CD8-positive, alpha-beta memory T cell (primary cell): ENCODE measurements around the gene COX10. TPM values are rescaled to one million over a fixed set of nuclear protein-coding genes. Genes with fewer than 3 reads are reported as not detected.
A peak's percentile ranks its signal among the peaks of the same experiment; 100 is the strongest.
"Not testable (repeated sequence)": the region's sequence is repeated elsewhere in the genome, so short reads cannot be mapped to it uniquely, and the experiment has no call there.

Experiments used
- CTCF ChIA-PET: fragments of 350-600 bp; sonication (Branson Sonifier 250); formaldehyde crosslinking; loops from one replicate; lab custom pipeline; 2021; ENCODE audit warnings: antibody characterized with exemption; lab: Charles Lee
- POLR2A ChIA-PET: fragments of 350-600 bp; sonication (Branson Sonifier 250); formaldehyde crosslinking; loops from one replicate; lab custom pipeline; 2021; ENCODE audit warnings: antibody characterized with exemption; lab: Charles Lee
- DNase-seq, 5 donors: peaks; one replicate each; pipeline versions ENCODE4 v3.0.0 to v3.0.0-alpha.2; 2020 to 2022; ENCODE audit warnings: mixed read lengths in 1 of 5
- H3K27ac ChIP-seq: one replicate; pipeline ENCODE4 v1.7.0; 2013; ENCODE audit warnings: low read depth, mild to moderate bottlenecking, low read length, moderate library complexity
- H3K27me3 ChIP-seq: 2 replicates; pipeline ENCODE4 v1.7.0; 2013; ENCODE audit warnings: low read length, mild to moderate bottlenecking; ENCODE audit not compliant: insufficient read depth, poor library complexity, severe bottlenecking
- H3K36me3 ChIP-seq: 2 replicates; pipeline ENCODE4 v1.7.0; 2013; ENCODE audit warnings: mild to moderate bottlenecking, low read length, moderate library complexity; ENCODE audit not compliant: insufficient read depth
- H3K4me1 ChIP-seq: 2 replicates; pipeline ENCODE4 v1.7.0; 2013; ENCODE audit warnings: mild to moderate bottlenecking, low read length, moderate library complexity; ENCODE audit not compliant: insufficient read depth
- H3K4me3 ChIP-seq: 2 replicates; pipeline ENCODE4 v1.7.0; 2013; ENCODE audit warnings: mild to moderate bottlenecking, low read length
- H3K9me3 ChIP-seq: 2 replicates; pipeline ENCODE4 v1.7.0; 2013; ENCODE audit warnings: mild to moderate bottlenecking, low read length
- H3K27ac Mint-ChIP-seq, 8 donors: one replicate each; pipeline ENCODE4 v1.8.0; 2020 to 2021; ENCODE audit warnings: mixed read lengths in 8 of 8, mild to moderate bottlenecking in 6 of 8, inconsistent platforms in 3 of 8, moderate library complexity in 3 of 8
- H3K27me3 Mint-ChIP-seq, 2 donors: one replicate each; pipeline ENCODE4 v1.8.0; 2020 to 2021; ENCODE audit warnings: mixed read lengths in 2 of 2, mild to moderate bottlenecking in 1 of 2, moderate library complexity in 1 of 2
- H3K36me3 Mint-ChIP-seq, 3 donors: one replicate each; pipeline ENCODE4 v1.8.0; 2020 to 2021; ENCODE audit warnings: mixed read lengths in 3 of 3, inconsistent platforms in 1 of 3, mild to moderate bottlenecking in 1 of 3
- H3K4me1 Mint-ChIP-seq, 3 donors: one replicate each; pipeline ENCODE4 v1.8.0; 2020 to 2021; ENCODE audit warnings: mixed read lengths in 3 of 3, inconsistent platforms in 1 of 3, mild to moderate bottlenecking in 1 of 3
- H3K4me3 Mint-ChIP-seq, 7 donors: one replicate each; pipeline ENCODE4 v1.8.0; 2020 to 2021; ENCODE audit warnings: mixed read lengths in 7 of 7, mild to moderate bottlenecking in 6 of 7, moderate library complexity in 4 of 7, inconsistent platforms in 2 of 7
- H3K9me3 Mint-ChIP-seq, 5 donors: one replicate each; pipeline ENCODE4 v1.8.0; 2020 to 2022; ENCODE audit warnings: mixed read lengths in 5 of 5, mild to moderate bottlenecking in 3 of 5, moderate library complexity in 2 of 5, inconsistent platforms in 1 of 5
- polyA plus RNA-seq: library from polyadenylated mRNA; unstranded; fragments of 300-500 nt; fragmentation: Illumina TruSeq; gene quantifications from one replicate; pipeline ENCODE4 v1.2.3, GENCODE V29; 2021
- total RNA-seq, 2 experiments: library from RNA; stranded (reverse); gene quantifications; one replicate each; pipeline ENCODE4 v1.2.3, GENCODE V29; 2021

Gene COX10
- total and polyA plus RNA-seq, 3 experiments from 2014 or later: 19.9 to 30.9 (median 30.4) TPM

- POLR2A ChIA-PET, H3K27me3 Mint-ChIP-seq, H3K27ac ChIP-seq, H3K4me1 ChIP-seq, DNase-seq, H3K9me3 ChIP-seq, H3K9me3 Mint-ChIP-seq, H3K36me3 Mint-ChIP-seq, H3K27me3 ChIP-seq, CTCF ChIA-PET, H3K4me3 Mint-ChIP-seq, H3K4me3 ChIP-seq, H3K36me3 ChIP-seq: not testable (repeated sequence)
- H3K4me1 Mint-ChIP-seq: peaks cover 19 to 26% (median 26%) of the 10 kb centered on the region in 3 donors
- H3K27ac Mint-ChIP-seq: peak overlapping the region in 3 of 8 donors; percentile 7 to 57 (median 32)
Observed at GRCh38 chr17:14186443-14186842, 117.1 kb downstream of the COX10 start.

- peaks cover 37% of the 10 kb centered on the region for H3K4me1 ChIP-seq
- H3K27me3 Mint-ChIP-seq, H3K36me3 ChIP-seq, H3K4me3 Mint-ChIP-seq, H3K36me3 Mint-ChIP-seq, H3K9me3 ChIP-seq, H3K27ac Mint-ChIP-seq, H3K4me3 ChIP-seq, CTCF ChIA-PET, H3K27ac ChIP-seq, POLR2A ChIA-PET, H3K27me3 ChIP-seq, H3K9me3 Mint-ChIP-seq, DNase-seq: not testable (repeated sequence)
- peaks cover 45 to 62% (median 55%) of the 10 kb centered on the region in 3 donors for H3K4me1 Mint-ChIP-seq
Observed at GRCh38 chr17:14190774-14191173, 121.5 kb downstream of the COX10 start.

- H3K27me3 Mint-ChIP-seq, DNase-seq, H3K9me3 Mint-ChIP-seq, H3K4me3 ChIP-seq, H3K36me3 ChIP-seq, H3K27ac ChIP-seq, POLR2A ChIA-PET, H3K27me3 ChIP-seq, H3K36me3 Mint-ChIP-seq, H3K9me3 ChIP-seq, CTCF ChIA-PET: not testable (repeated sequence)
- peaks cover 52 to 64% (median 62%) of the 10 kb centered on the region in 3 donors for H3K4me1 Mint-ChIP-seq
- peak overlapping the region in 2 of 8 donors; percentile 40 to 52 for H3K27ac Mint-ChIP-seq
- H3K4me3 Mint-ChIP-seq: peak overlapping the region in 1 of 7 donors; percentile 69
- peaks cover 44% of the 10 kb centered on the region for H3K4me1 ChIP-seq
Observed at GRCh38 chr17:14191469-14191868, 122.2 kb downstream of the COX10 start.

GRCh38 chr17:14192039-14192438 lies 122.7 kb downstream of the COX10 start:
- Mint-ChIP-seq H3K4me1 (peaks cover 56 to 68% (median 67%) of the 10 kb centered on the region in 3 donors), H3K27ac (peak overlapping the region in 6 of 8 donors; percentile 48 to 82 (median 76)), H3K4me3 (peak overlapping the region; percentile 2 to 77 (median 56))
- H3K36me3 Mint-ChIP-seq, POLR2A ChIA-PET, DNase-seq, H3K27me3 Mint-ChIP-seq, H3K27me3 ChIP-seq, CTCF ChIA-PET, H3K27ac ChIP-seq, H3K4me3 ChIP-seq, H3K9me3 ChIP-seq, H3K36me3 ChIP-seq, H3K9me3 Mint-ChIP-seq: not testable (repeated sequence)
- peaks cover 50% of the 10 kb centered on the region for H3K4me1 ChIP-seq

GRCh38 chr17:14192636-14193344 lies 123.5 kb downstream of the COX10 start:
- POLR2A ChIA-PET, H3K9me3 ChIP-seq, CTCF ChIA-PET, H3K36me3 ChIP-seq, H3K27me3 ChIP-seq, H3K27ac ChIP-seq, H3K27me3 Mint-ChIP-seq, H3K4me3 ChIP-seq, H3K9me3 Mint-ChIP-seq, DNase-seq, H3K36me3 Mint-ChIP-seq: not testable (repeated sequence)
- peak overlapping the region; percentile 59 to 92 (median 82) for H3K27ac Mint-ChIP-seq
- peaks cover 64 to 76% (median 75%) of the 10 kb centered on the region in 3 donors for H3K4me1 Mint-ChIP-seq
- H3K4me1 ChIP-seq: peaks cover 57% of the 10 kb centered on the region
- H3K4me3 Mint-ChIP-seq: peak overlapping the region; percentile 46 to 91 (median 80)

- peaks cover 0 to 3% (median 1%) of the 10 kb centered on the region in 3 donors for H3K36me3 Mint-ChIP-seq
- no peak for DNase-seq
- H3K4me1 Mint-ChIP-seq: peaks cover 83 to 93% (median 93%) of the 10 kb centered on the region in 3 donors
- no peaks in the 10 kb centered on the region for H3K27me3 Mint-ChIP-seq
- H3K27ac Mint-ChIP-seq: peak overlapping the region; percentile 84 to 96 (median 93)
- Histone ChIP-seq H3K4me1 (peaks cover 85% of the 10 kb centered on the region), H3K4me3 (peak overlapping the region; percentile 30), H3K9me3 (no peaks in the 10 kb centered on the region), H3K27me3 (no peaks in the 10 kb centered on the region), H3K36me3 (no peaks in the 10 kb centered on the region), H3K27ac (no peak overlapping the region)
- H3K9me3 Mint-ChIP-seq: no peaks in the 10 kb centered on the region
- peak overlapping the region; percentile 41 to 80 (median 63) for H3K4me3 Mint-ChIP-seq
- CTCF ChIA-PET: interaction anchor here (0.9 to 1.3 kb wide), 3 partner anchors 83 to 104 kb away, joined by 3 to 4 read pairs (median 4); partner anchors contain the start of gene HS3ST3B1
- POLR2A ChIA-PET: no interaction called here
Observed at GRCh38 chr17:14196377-14196997, 127.2 kb downstream of the COX10 start.

GRCh38 chr17:14197057-14197456 lies 127.8 kb downstream of the COX10 start:
- Histone ChIP-seq H3K4me3 (peak overlapping the region; percentile 31), H3K27ac (no peak overlapping the region), H3K9me3 (no peaks in the 10 kb centered on the region), H3K27me3 (no peaks in the 10 kb centered on the region), H3K36me3 (no peaks in the 10 kb centered on the region), H3K4me1 (peaks cover 84% of the 10 kb centered on the region)
- DNase-seq: no peak
- H3K27me3 Mint-ChIP-seq: no peaks in the 10 kb centered on the region
- no peaks in the 10 kb centered on the region for H3K9me3 Mint-ChIP-seq
- H3K4me1 Mint-ChIP-seq: peaks cover 84 to 93% (median 93%) of the 10 kb centered on the region in 3 donors
- CTCF ChIA-PET: interaction anchor here (0.9 to 1.3 kb wide), 2 partner anchors 83 to 104 kb away, joined by 3 to 4 read pairs; partner anchors contain the start of gene HS3ST3B1
- H3K36me3 Mint-ChIP-seq: peaks cover 0 to 3% (median 1%) of the 10 kb centered on the region in 3 donors
- POLR2A ChIA-PET: no interaction called here
- peak overlapping the region in 6 of 7 donors; percentile 63 to 86 (median 76) for H3K4me3 Mint-ChIP-seq
- peak overlapping the region; percentile 84 to 96 (median 93) for H3K27ac Mint-ChIP-seq

- Histone ChIP-seq H3K27me3 (no peaks in the 10 kb centered on the region), H3K27ac (no peak overlapping the region), H3K36me3 (no peaks in the 10 kb centered on the region), H3K9me3 (no peaks in the 10 kb centered on the region), H3K4me3 (peak overlapping the region; percentile 31), H3K4me1 (peaks cover 89% of the 10 kb centered on the region)
- ChIA-PET CTCF (interaction anchor here (0.9 kb wide), 1 partner anchor 103 kb away, joined by 3 read pairs; the partner anchor contains the start of gene HS3ST3B1), POLR2A (no interaction called here)
- Mint-ChIP-seq H3K4me1 (peaks cover 85 to 93% (median 93%) of the 10 kb centered on the region in 3 donors), H3K4me3 (peak overlapping the region in 6 of 7 donors; percentile 63 to 86 (median 76)), H3K27ac (peak overlapping the region; percentile 64 to 94 (median 93)), H3K9me3 (no peaks in the 10 kb centered on the region), H3K27me3 (no peaks in the 10 kb centered on the region), H3K36me3 (peaks cover 0 to 3% (median 1%) of the 10 kb centered on the region in 3 donors)
- DNase-seq: peak in 3 of 5 donors; percentile 42 to 58 (median 54)
Observed at GRCh38 chr17:14197586-14197985, 128.3 kb downstream of the COX10 start.
